ENCODE data around the gene FOXP3. TPM values are rescaled to one million over a fixed set of nuclear protein-coding genes. Genes with fewer than 3 reads are reported as not detected.
A peak's percentile ranks its signal among the peaks of the same experiment; 100 is the strongest.

The FOXP3 gene
- total RNA-seq, 2 experiments from 2014 or later = 17.9 to 20.0 TPM

- no peaks in the 10 kb centered on the region for H3K4me1 Mint-ChIP-seq
- CTCF ChIA-PET = no interaction called here
These were observed 52.3 kb downstream of the FOXP3 start for GRCh38 chrX:49212209-49212608.

GRCh38 chrX:49211074-49211473, 53.4 kb downstream of the FOXP3 start:
- H3K27me3 Mint-ChIP-seq = no peaks in the 10 kb centered on the region
- POLR2A ChIA-PET = no interaction called here
- ATAC-seq (no peak), DNase-seq (no peak)
- H3K4me1 Mint-ChIP-seq = no peaks in the 10 kb centered on the region
- H3K4me3 Mint-ChIP-seq = no peak overlapping the region
- intact Hi-C loops (cut with DNase I, micrococcal nuclease) = no loop called here
- no peak overlapping the region for H3K27ac Mint-ChIP-seq
- H3K36me3 Mint-ChIP-seq (ENCODE audit: low read depth) = no peaks in the 10 kb centered on the region
- H3K9me3 Mint-ChIP-seq (ENCODE audit: low read depth) = no peaks in the 10 kb centered on the region
- CTCF ChIA-PET = no interaction called here

More at GRCh38 chrX:49212209-49212608, 52.3 kb downstream of the FOXP3 start:
- H3K9me3 Mint-ChIP-seq (ENCODE audit: low read depth) = no peaks in the 10 kb centered on the region
- H3K4me3 Mint-ChIP-seq = no peak overlapping the region
- intact Hi-C loops (cut with DNase I, micrococcal nuclease) = no loop called here
- POLR2A ChIA-PET = no interaction called here
- DNase-seq (no peak), ATAC-seq (no peak)
- H3K36me3 Mint-ChIP-seq (ENCODE audit: low read depth) = no peaks in the 10 kb centered on the region
- H3K27me3 Mint-ChIP-seq = no peaks in the 10 kb centered on the region
- no peak overlapping the region for H3K27ac Mint-ChIP-seq

GRCh38 chrX:49210406-49210805, 54.1 kb downstream of the FOXP3 start:
- ChIA-PET CTCF (no interaction called here), POLR2A (no interaction called here)
- Mint-ChIP-seq H3K4me3 (no peak overlapping the region), H3K9me3 (ENCODE audit: low read depth) (no peaks in the 10 kb centered on the region), H3K27me3 (no peaks in the 10 kb centered on the region), H3K4me1 (no peaks in the 10 kb centered on the region), H3K36me3 (ENCODE audit: low read depth) (no peaks in the 10 kb centered on the region), H3K27ac (no peak overlapping the region)
- DNase-seq = no peak
- no peak for ATAC-seq
- intact Hi-C loops (cut with DNase I, micrococcal nuclease) = no loop called here

- no peaks in the 10 kb centered on the region for H3K27me3 Mint-ChIP-seq
- no peaks in the 10 kb centered on the region for H3K9me3 Mint-ChIP-seq (ENCODE audit: low read depth)
- DNase-seq (peak; percentile 33), ATAC-seq (peak; percentile 58)
- no peak overlapping the region for H3K4me3 Mint-ChIP-seq
- CTCF ChIA-PET = no interaction called here
- H3K4me1 Mint-ChIP-seq = no peaks in the 10 kb centered on the region
- no peaks in the 10 kb centered on the region for H3K36me3 Mint-ChIP-seq (ENCODE audit: low read depth)
- no peak overlapping the region for H3K27ac Mint-ChIP-seq
- intact Hi-C loops (cut with DNase I, micrococcal nuclease) = no loop called here
- POLR2A ChIA-PET = no interaction called here
These were observed 54.9 kb downstream of the FOXP3 start for GRCh38 chrX:49209434-49210251.

DNA sequence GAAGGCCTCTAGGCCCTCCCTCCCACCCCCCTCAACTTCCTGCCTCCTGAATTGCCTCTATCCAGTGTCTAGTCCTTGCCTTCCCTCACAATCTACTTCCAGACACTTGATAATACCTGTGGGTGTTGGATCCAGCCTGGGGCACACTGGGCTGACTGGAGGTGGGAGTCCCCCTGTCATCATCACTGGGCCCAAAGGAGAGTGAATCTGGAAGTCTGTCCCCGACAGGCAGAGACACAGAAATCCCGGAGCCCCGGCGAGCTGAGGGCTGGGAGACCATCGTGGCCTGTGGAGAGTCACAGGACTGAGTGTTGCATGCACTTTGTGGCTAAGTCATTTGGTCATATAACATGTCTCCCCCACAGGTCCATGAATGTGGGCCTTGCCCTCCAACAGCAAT, 56.1 kb downstream of the FOXP3 start:
- Mint-ChIP-seq H3K9me3 (ENCODE audit: low read depth) (no peaks in the 10 kb centered on the region), H3K27ac (no peak overlapping the region), H3K36me3 (ENCODE audit: low read depth) (no peaks in the 10 kb centered on the region), H3K27me3 (no peaks in the 10 kb centered on the region), H3K4me3 (no peak overlapping the region), H3K4me1 (no peaks in the 10 kb centered on the region)
- DNase-seq = no peak
- ATAC-seq = no peak
- intact Hi-C loops (cut with DNase I, micrococcal nuclease) = no loop called here
- POLR2A ChIA-PET = no interaction called here
- CTCF ChIA-PET = no interaction called here

DNA sequence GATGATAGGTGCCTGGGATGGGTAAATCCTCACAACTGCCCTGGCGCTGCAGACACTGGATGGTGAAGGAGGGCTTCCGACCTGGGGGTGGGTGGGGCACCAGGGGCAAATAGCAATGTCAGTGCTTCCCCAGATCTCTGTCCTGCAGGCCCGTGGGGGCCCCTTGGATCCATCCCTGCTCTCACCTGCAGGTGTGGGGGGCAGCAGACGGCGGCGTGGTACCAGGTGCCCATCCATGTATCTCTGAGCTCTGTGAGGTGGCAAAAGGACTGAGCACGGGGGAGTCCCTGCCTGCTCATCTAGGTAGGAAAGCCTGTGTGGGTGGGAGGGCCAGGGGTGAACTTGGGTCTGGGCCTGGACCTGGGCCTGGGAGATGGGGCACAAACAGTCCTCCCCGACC, 58.0 kb downstream of the FOXP3 start:
- no peaks in the 10 kb centered on the region for H3K36me3 Mint-ChIP-seq (ENCODE audit: low read depth)
- CTCF ChIA-PET = interaction anchor here (0.5 kb wide), 1 partner anchor 105 kb away, joined by 3 read pairs; no protein-coding TSS in a partner anchor

DNA sequence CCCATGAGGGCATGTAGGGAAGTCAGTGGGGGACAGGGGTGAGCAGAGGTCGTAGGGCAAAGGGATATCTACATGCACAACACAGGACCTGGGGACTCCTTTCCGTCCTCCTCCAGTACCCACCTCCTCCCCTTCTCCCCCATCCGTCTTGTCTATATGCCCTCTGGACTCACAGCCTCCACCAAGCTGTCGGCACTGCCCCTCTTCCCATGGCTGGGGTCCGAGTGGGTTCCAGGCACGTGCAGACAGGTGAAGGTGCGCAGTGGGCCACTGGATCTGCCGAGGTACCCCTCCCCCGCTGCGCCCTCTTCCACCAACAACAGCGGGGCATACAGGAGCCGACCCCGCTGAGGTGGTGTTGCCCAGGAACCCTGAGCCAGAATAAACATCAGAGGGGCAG, 59.1 kb downstream of the FOXP3 start:
- intact Hi-C loops (cut with DNase I, micrococcal nuclease) = no loop called here
- no peaks in the 10 kb centered on the region for H3K36me3 Mint-ChIP-seq (ENCODE audit: low read depth)
- H3K9me3 Mint-ChIP-seq (ENCODE audit: low read depth) = no peaks in the 10 kb centered on the region
- DNase-seq = no peak
- peaks cover 3% of the 10 kb centered on the region for H3K4me1 Mint-ChIP-seq
- no peak for ATAC-seq
- ChIA-PET POLR2A (no interaction called here), CTCF (no interaction called here)
- H3K27ac Mint-ChIP-seq = no peak overlapping the region
- no peak overlapping the region for H3K4me3 Mint-ChIP-seq
- no peaks in the 10 kb centered on the region for H3K27me3 Mint-ChIP-seq

More for the DNA sequence above, 58.0 kb downstream of the FOXP3 start:
- H3K27me3 Mint-ChIP-seq = no peaks in the 10 kb centered on the region
- no peaks in the 10 kb centered on the region for H3K4me1 Mint-ChIP-seq
- DNase-seq = no peak
- no peak for ATAC-seq
- H3K27ac Mint-ChIP-seq = no peak overlapping the region
- no peak overlapping the region for H3K4me3 Mint-ChIP-seq
- intact Hi-C loops (cut with DNase I, micrococcal nuclease) = no loop called here
- H3K9me3 Mint-ChIP-seq (ENCODE audit: low read depth) = no peaks in the 10 kb centered on the region
- POLR2A ChIA-PET = no interaction called here

DNA sequence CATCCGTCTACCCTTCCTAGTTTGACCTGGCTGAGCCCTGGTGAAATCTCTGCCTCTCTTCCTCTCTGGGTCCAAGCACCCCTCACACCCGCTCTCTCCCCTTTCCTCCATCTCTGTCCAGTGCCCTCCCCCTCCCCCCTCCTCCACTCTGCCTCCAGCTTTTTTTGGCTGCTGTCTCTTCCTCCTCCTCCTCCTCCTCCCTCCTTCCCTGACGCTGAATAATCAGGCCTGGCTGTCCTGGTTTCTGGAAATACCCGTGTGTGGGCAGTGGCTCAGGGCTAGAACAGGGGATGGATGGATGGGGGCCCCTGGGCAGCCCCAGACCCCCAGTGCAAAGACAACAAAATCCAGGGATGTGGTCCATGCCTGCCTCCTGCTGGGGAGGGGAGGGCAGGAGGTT, 59.8 kb downstream of the FOXP3 start:
- intact Hi-C loops (cut with DNase I, micrococcal nuclease) = no loop called here
- Mint-ChIP-seq H3K36me3 (ENCODE audit: low read depth) (no peaks in the 10 kb centered on the region), H3K4me1 (peaks cover 4% of the 10 kb centered on the region), H3K4me3 (no peak overlapping the region), H3K27me3 (no peaks in the 10 kb centered on the region), H3K9me3 (ENCODE audit: low read depth) (no peaks in the 10 kb centered on the region), H3K27ac (no peak overlapping the region)
- ATAC-seq (no peak), DNase-seq (no peak)
- POLR2A ChIA-PET = no interaction called here
- CTCF ChIA-PET = no interaction called here

- H3K27me3 Mint-ChIP-seq = no peaks in the 10 kb centered on the region
- no peaks in the 10 kb centered on the region for H3K36me3 Mint-ChIP-seq (ENCODE audit: low read depth)
- no peak overlapping the region for H3K27ac Mint-ChIP-seq
- no peak overlapping the region for H3K4me3 Mint-ChIP-seq
- H3K4me1 Mint-ChIP-seq = peaks cover 7% of the 10 kb centered on the region
- H3K9me3 Mint-ChIP-seq (ENCODE audit: low read depth) = no peaks in the 10 kb centered on the region
- POLR2A ChIA-PET = no interaction called here
- ATAC-seq (no peak), DNase-seq (no peak)
- CTCF ChIA-PET = no interaction called here
- intact Hi-C loops (cut with DNase I, micrococcal nuclease) = no loop called here
These were observed 60.5 kb downstream of the FOXP3 start for GRCh38 chrX:49204017-49204416.

DNA sequence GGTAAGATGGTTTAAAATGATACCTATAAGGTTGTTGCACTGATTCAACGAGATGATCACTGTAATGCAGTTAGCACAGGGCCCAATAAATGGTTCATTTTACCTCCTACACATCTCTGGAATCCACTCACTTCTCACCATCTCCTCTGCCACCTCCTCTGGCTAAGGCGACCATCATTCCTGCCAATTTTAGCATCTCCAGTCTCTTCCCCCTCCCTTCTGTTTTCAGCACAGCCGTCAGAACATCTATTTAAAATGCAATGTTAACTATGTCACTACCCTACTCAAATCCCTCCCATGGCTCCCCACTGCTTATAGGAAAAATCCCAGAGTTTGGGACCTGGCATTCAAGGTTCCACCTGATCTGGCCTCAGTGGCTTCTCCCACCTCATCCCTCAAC, 61.0 kb downstream of the FOXP3 start:
- no peak overlapping the region for H3K27ac Mint-ChIP-seq
- H3K4me1 Mint-ChIP-seq = peaks cover 12% of the 10 kb centered on the region
- ATAC-seq = no peak
- H3K9me3 Mint-ChIP-seq (ENCODE audit: low read depth) = no peaks in the 10 kb centered on the region
- intact Hi-C loops (cut with DNase I, micrococcal nuclease) = no loop called here
- POLR2A ChIA-PET = no interaction called here
- no peak for DNase-seq
- H3K27me3 Mint-ChIP-seq = no peaks in the 10 kb centered on the region
- H3K4me3 Mint-ChIP-seq = no peak overlapping the region
- H3K36me3 Mint-ChIP-seq (ENCODE audit: low read depth) = no peaks in the 10 kb centered on the region
- CTCF ChIA-PET = no interaction called here

GRCh38 chrX:49202022-49202421, 62.5 kb downstream of the FOXP3 start:
- CTCF ChIA-PET = no interaction called here
- Mint-ChIP-seq H3K36me3 (ENCODE audit: low read depth) (no peaks in the 10 kb centered on the region), H3K4me1 (peaks cover 19% of the 10 kb centered on the region), H3K9me3 (ENCODE audit: low read depth) (no peaks in the 10 kb centered on the region), H3K4me3 (no peak overlapping the region), H3K27ac (no peak overlapping the region), H3K27me3 (no peaks in the 10 kb centered on the region)
- intact Hi-C loops (cut with DNase I, micrococcal nuclease) = no loop called here
- DNase-seq = no peak
- POLR2A ChIA-PET = interaction anchor here (0.7 kb wide), 1 partner anchor 47 kb away, joined by 4 read pairs; no protein-coding TSS in a partner anchor
- ATAC-seq = no peak

Measured in activated CD4-positive, alpha-beta T cell treated with anti-CD3 and anti-CD28 coated beads for 36 hours (primary cell).